ENCODE measurements around the gene GFRA4. TPM values are rescaled to one million over a fixed set of nuclear protein-coding genes. Genes with fewer than 3 reads are reported as not detected.

GFRA4 gene
- total RNA-seq, 1 donor from 2014 or later: not detected

GRCh38 chr20:3632311-3633004 is 30.7 kb downstream of the GFRA4 start:
- no peak for DNase-seq (ENCODE audit: low spot score in 2 of 2, unreplicated experiment in 2 of 2)
- Mint-ChIP-seq H3K4me1 (peaks cover 1% of the 10 kb centered on the region), H3K36me3 (peaks cover 26% of the 10 kb centered on the region), H3K4me3 (no peak overlapping the region), H3K9me3 (no peaks in the 10 kb centered on the region), H3K27ac (no peak overlapping the region), H3K27me3 (ENCODE audit: low read depth) (no peaks in the 10 kb centered on the region)
- no peak for TF ChIP-seq CTCF (IDR thresholded peaks at IDR 0.05; ENCODE audit: unreplicated experiment)

DNA sequence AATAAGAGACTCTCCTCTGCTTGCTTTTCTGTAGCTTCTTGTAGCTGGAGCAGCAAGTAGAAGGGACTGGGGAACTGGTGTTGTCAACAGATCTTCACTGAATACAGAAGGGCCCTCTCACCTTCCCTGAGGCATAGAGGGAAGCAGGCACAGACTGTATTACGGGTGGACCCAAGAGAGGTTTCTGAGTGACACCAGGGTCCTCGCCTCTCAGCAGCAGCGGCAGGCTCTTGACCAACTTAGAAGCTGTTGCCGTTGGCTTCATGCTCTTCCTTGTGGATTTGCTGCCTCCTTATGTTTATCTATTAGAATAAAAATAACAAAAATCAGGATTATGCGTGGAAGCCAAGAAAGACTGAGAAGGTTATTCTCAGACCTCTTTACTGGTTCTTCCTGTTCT is 31.7 kb downstream of the GFRA4 start:
- no peaks in the 10 kb centered on the region for H3K27me3 Mint-ChIP-seq (ENCODE audit: low read depth)
- no peaks in the 10 kb centered on the region for H3K9me3 Mint-ChIP-seq
- no peak for TF ChIP-seq CTCF (IDR thresholded peaks at IDR 0.05; ENCODE audit: unreplicated experiment)
- DNase-seq (ENCODE audit: low spot score in 2 of 2, unreplicated experiment in 2 of 2): no peak
- H3K4me3 Mint-ChIP-seq: no peak overlapping the region
- H3K27ac Mint-ChIP-seq: no peak overlapping the region
- H3K36me3 Mint-ChIP-seq: peaks cover 31% of the 10 kb centered on the region
- peaks cover 1% of the 10 kb centered on the region for H3K4me1 Mint-ChIP-seq

GRCh38 chr20:3630429-3630828 is 32.8 kb downstream of the GFRA4 start:
- Mint-ChIP-seq H3K27me3 (ENCODE audit: low read depth) (no peaks in the 10 kb centered on the region), H3K27ac (no peak overlapping the region), H3K4me3 (no peak overlapping the region), H3K9me3 (no peaks in the 10 kb centered on the region), H3K36me3 (peaks cover 31% of the 10 kb centered on the region), H3K4me1 (no peaks in the 10 kb centered on the region)
- no peak for TF ChIP-seq CTCF (IDR thresholded peaks at IDR 0.05; ENCODE audit: unreplicated experiment)
- no peak for DNase-seq (ENCODE audit: low spot score in 2 of 2, unreplicated experiment in 2 of 2)

DNA sequence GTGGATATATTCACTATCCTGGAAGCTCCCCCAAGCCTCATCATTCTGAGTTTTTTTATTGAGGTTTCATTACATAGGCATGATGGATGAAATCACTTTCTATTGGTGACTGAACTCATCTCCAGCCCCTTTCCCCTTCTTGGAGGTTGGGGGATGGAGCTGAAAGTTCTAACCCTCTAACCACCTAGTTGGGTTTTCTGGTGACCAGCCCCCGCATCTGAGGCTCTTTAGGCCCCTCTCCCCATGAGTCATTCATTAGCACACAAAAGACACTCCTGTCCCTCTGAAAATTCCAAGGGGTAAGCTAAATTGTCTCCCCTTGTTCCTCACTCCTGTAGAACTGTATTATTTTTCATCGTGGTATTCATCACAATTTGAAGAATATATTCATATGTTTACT is 33.3 kb downstream of the GFRA4 start:
- H3K9me3 Mint-ChIP-seq: no peaks in the 10 kb centered on the region
- H3K27ac Mint-ChIP-seq: no peak overlapping the region
- H3K4me3 Mint-ChIP-seq: no peak overlapping the region
- DNase-seq (ENCODE audit: low spot score in 2 of 2, unreplicated experiment in 2 of 2): no peak
- no peak for TF ChIP-seq CTCF (IDR thresholded peaks at IDR 0.05; ENCODE audit: unreplicated experiment)
- H3K4me1 Mint-ChIP-seq: no peaks in the 10 kb centered on the region
- H3K27me3 Mint-ChIP-seq (ENCODE audit: low read depth): no peaks in the 10 kb centered on the region
- H3K36me3 Mint-ChIP-seq: peaks cover 31% of the 10 kb centered on the region

- no peak for TF ChIP-seq CTCF (IDR thresholded peaks at IDR 0.05; ENCODE audit: unreplicated experiment)
- Mint-ChIP-seq H3K4me3 (no peak overlapping the region), H3K4me1 (no peaks in the 10 kb centered on the region), H3K9me3 (no peaks in the 10 kb centered on the region), H3K27ac (no peak overlapping the region), H3K36me3 (peaks cover 26% of the 10 kb centered on the region), H3K27me3 (ENCODE audit: low read depth) (no peaks in the 10 kb centered on the region)
- DNase-seq (ENCODE audit: low spot score in 2 of 2, unreplicated experiment in 2 of 2): no peak
These were observed 34.5 kb downstream of the GFRA4 start for GRCh38 chr20:3628502-3629314.

All from mesothelial cell of epicardium (in vitro differentiated cells).